HG02840 (cell line): ENCODE data around the gene KRTAP10-1.
A peak's percentile ranks its signal among the peaks of the same experiment; 100 is the strongest.

Source experiments
- ATAC-seq: cut with Tn5 transposase; IDR thresholded peaks from one replicate; pipeline ENCODE4 v1.9.1; 2021; ENCODE audit warnings: mild to moderate bottlenecking, moderate library complexity, moderate number of reproducible peaks; ENCODE audit not compliant: unreplicated experiment, low FRiP score

Gene KRTAP10-1

DNA sequence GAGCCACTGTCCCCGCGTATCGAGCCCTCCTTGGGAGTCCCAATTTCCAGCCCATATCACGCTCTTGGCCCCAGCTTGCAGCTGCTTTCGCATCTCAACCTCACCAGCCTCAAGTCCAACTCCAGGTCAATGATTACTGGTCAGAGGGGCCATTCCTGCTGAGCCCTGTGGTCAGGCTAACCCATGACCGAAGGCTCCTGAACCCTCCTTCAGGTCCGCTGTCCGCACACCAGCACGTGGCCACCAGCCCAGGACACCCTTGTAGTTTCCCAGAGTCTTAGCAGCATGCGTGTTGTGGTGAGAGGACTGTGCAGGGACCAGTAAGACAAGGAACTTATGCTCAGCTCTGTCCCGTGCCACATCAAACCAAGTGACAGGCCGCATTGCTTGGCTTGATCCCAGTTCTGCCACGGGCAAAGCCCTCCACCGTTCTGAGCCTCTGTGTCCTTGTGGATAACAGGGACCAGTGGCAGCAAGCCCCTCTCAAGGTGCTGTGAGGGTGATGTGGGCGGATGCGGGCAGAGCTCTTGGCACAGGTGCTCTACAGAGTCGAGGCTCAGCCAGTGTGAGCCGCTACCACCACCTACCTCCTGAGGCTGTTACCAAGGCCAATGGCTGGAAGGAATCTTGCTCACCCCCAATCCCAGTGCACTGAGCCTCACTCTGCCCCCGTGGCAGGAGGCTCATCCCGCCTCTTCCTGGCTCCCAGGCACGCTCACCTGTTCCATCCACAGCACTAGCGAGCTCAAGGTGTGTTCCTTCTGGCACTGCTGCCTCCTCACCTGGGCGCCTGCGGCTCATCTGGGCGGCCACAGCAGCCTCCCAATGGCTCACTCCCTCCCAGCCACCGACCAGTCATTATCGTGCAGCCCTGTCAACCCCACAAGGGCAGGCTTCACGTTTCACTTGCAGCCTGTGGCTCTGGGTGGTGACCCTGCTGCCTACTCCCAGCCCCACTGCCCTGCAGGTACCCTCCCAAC, 20.4 kb downstream of the KRTAP10-1 start:
- ATAC-seq: no peak

DNA sequence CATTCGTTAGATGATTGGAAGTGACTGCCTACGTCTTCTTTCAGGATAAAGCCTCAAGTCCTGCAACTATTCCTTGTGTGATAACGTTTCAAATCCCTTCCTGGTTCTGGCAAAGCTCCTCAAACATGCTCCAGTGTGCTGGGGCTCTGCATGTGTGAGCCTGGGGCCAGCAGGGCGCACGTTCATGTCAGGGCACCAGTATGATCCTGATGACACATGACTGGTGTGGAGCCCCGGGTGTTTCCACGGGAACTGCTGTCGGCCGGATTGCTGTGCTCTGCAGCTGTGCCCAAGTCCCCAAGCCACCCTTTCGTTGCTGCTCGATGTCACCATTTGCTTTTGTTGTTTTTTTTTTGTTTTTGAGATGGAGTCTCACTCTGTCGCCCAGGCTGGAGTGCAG, 21.3 kb downstream of the KRTAP10-1 start:
- no peak for ATAC-seq

DNA sequence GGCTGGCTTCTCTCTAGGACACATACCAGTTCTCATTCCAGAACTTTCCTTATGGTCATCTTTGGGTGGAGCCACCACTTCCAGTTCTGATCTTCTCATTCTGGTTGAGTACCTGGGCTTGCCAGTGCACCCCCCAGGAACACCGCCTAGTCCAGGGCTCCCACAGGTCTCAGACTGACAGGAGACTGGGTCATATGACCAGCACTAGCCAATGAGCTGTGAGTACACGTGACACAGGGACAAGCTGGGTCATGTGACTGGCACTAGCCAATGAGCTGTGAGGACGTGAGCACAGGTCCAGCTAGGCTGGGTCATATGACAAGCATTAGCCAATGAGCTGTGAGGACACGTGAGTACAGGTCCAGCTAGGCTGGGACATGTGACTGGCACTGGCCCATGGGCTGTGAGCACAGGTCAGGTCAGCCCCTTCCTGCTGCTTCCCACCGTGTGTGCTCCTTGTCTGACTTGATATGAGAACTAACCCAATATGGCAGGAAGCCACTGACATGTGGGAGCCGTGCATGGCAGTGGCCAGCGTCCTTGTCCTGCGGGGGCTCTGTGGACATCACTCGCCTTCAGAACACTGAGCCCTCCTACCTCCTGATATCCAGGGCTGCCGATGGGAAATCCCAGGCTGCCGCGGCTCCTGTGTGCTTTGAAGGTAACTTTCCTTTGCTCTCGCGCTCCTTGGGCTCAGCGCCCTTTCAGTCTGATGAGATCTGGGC, 22.7 kb downstream of the KRTAP10-1 start:
- ATAC-seq: peak; percentile 45

- no peak for ATAC-seq
Observed at GRCh38 chr21:44516828-44517174, 23.2 kb downstream of the KRTAP10-1 start.

GRCh38 chr21:44516342-44516741, 23.7 kb downstream of the KRTAP10-1 start:
- no peak for ATAC-seq

GRCh38 chr21:44515359-44516165, 24.4 kb downstream of the KRTAP10-1 start:
- no peak for ATAC-seq

DNA sequence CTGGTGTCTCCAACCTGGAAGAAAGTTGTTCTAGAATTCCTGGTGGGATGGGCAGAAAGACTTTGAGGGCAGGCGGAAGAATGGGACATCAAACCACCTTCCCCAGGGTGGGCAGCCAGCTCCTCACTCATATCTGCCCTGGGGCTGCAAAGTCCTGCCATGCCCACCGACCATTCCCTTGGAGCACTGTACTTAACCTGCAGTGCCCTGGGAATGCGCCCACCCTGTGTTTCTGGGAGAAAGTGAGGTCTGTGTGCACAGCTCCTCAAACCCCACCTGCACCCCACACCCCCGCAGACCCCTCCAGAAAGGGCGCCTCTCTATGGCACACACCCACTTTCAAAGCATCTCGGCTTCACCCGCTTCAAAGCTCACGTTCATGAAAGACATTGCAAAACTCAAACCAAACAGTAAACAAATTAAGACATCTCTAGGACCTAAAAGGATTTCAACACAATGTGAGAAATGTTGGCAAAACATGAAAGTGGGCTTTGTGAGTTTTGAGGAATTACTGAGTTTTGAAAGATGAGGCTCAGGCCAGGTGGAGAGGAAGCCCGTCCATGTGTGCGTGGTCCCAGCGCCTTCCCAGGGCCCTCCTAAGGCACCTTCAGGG, 25.1 kb downstream of the KRTAP10-1 start:
- ATAC-seq: no peak

DNA sequence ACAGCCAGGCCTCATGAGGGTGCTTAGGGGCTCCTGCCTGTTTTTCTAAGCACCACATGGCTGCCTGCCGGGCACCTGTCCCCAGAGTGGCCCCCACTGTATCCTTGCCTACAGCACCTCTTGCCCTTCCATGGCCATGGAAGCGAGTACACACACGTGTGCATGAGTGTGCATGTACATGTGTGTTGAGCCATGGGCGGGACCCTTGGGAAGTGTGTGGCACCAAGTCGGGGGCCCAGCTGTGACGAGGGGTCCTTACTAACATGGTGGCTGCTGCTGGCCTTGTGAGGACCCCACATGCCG, 25.8 kb downstream of the KRTAP10-1 start:
- no peak for ATAC-seq

DNA sequence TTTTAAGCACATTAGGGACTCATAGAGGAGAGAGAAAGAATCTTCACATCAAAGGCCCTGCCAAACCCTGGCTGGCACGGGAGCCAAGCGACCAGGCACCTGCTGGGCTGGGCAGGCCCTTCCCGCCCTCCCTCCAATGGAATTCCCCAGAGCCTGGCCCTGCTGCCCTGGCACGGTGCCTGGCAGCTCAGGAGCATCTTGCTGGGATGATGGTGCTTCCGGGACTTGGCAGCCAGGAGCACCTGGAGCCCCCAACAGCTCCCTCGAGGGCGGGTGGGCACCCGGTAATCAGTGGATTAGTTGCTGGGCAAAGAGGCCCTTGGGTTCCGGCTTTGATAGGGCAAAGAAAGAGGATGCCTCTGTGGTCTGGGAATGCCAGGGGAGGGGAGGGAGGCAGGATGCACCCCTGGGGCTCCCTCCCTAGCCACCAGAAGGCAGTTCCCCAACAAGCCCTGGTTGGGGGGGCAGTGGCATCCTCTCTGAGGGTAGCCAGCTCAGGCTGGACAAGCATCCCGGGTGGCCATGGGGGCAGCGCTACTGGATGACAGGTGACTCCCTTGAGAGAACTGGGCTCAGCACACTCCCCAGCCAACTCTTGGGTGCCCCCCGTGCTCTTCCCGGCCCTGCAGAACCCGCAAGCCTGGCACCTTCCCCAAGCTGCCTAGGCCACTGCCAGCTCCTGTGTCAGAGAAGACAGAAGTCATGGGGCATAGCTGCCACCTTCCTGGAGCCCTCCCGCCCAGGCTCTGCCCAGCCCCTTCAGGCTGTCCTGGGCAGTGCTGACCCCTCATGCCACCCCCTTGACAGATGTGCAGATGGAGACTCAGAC, 26.4 kb downstream of the KRTAP10-1 start:
- no peak for ATAC-seq

DNA sequence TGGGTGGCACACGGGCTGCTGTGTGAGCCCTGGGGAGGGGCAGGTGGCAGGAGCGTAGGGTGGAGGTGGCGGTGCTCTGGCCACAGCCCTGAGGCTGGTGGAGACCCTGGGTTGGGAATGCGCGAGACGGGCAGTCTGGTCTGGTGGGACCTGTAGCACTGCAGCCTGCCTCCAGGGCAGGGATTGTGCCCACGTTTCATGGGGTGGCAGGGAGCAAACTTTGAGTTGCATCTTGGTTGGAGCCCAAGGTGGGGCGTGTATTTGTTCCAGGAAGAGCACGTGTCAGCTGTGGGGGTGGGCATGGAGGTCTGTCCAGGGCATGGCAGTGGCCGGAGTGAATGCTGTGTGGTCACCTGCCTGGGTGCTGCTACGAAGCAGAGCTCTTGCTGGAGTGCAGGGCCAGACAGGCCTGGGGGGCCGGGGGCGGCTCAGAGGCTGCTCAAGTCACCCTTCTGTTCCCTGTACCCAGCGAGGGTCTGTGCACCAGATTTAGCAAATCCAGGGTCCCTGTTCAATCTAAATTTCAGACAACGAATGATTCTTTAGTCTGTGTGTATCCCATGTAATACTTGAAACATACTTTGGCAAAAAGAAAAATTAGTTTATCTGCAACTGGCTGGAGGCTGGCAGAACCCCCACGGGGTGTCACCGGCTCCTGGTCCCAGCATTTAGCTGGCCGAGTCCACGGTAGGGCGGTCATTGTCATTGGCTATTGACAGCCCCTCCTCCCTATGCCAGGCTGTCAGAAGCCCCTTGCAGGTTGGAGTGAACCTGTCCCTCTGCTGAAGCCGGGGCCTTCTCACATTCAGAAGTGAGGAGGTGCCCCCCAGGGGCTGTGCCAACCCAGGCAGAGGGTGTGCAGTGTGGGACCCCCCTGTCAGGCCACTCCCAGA, 27.3 kb downstream of the KRTAP10-1 start:
- no peak for ATAC-seq

- ATAC-seq: no peak
Observed at GRCh38 chr21:44511938-44512275, 28.1 kb downstream of the KRTAP10-1 start.

DNA sequence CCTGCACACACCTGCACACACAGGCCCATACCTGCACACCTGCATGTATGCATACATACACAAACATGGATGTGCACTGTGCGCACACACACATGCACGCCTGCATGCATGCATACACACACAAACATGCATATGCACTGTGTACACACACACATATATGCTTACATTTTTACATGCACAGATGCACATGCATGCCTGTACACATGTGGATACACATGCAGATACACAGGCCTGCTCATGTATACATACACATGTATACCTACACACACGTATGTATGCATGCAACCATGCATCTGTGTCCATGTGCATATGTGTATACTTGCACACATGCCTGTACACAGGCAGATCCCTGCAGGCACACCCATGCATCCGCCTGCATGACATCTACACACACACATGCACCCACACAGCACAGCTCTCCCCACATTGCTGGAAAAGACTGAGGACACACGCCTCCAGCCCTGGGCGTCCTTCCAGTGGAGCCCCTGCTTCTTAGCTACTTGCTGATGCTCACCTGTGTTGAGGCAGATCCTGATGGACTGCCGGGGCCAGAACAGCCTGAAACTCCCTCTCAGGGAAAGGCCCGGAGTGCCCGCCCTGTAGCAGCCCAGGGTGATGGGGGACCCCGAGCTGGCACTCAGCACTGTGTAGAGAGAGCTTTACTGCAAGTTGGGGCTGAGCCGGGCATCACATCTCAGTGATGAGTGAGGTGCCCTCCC, 28.6 kb downstream of the KRTAP10-1 start:
- no peak for ATAC-seq

- ATAC-seq: no peak
Observed at GRCh38 chr21:44510508-44511218, 29.3 kb downstream of the KRTAP10-1 start.

DNA sequence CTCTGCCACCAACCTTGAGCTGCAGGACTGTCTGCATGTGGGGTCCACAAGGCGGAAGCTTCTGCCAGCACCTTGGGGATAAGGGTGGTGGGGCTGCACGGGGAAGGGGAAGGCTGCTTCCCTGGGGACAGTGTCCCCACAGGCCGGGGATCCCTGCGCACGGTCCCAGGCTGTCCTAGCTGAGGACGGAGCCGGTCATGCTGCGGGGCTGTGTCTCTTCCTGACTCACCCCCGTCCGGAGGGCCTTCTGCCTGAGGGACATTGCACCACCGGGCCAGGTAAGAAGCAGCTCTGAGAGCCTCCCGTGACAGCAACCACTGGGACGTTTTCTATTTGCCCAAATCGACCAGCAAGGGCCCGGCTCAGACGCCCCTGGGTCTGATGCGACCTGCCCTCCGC, 29.9 kb downstream of the KRTAP10-1 start:
- ATAC-seq: no peak

GRCh38 chr21:44509539-44509938, 30.5 kb downstream of the KRTAP10-1 start:
- no peak for ATAC-seq

- no peak for ATAC-seq
Observed at GRCh38 chr21:44508711-44509445, 31.1 kb downstream of the KRTAP10-1 start.

- no peak for ATAC-seq
Observed at GRCh38 chr21:44508426-44508710, 31.6 kb downstream of the KRTAP10-1 start.
